GM21723 (cell line): ENCODE results near the gene MIB1.
A peak's percentile ranks its signal among the peaks of the same experiment; 100 is the strongest.
"Not testable (repeated sequence)": the region's sequence is repeated elsewhere in the genome, so short reads cannot be mapped to it uniquely, and the experiment has no call there.

Source experiments
- ATAC-seq: cut with Tn5 transposase; IDR thresholded peaks from one replicate; pipeline ENCODE4 v1.9.1; 2021; ENCODE audit warnings: mild to moderate bottlenecking, moderate library complexity; ENCODE audit not compliant: unreplicated experiment

The MIB1 gene

GRCh38 chr18:21742315-21742687, 1.7 kb downstream of the MIB1 start:
- no peak for ATAC-seq

DNA sequence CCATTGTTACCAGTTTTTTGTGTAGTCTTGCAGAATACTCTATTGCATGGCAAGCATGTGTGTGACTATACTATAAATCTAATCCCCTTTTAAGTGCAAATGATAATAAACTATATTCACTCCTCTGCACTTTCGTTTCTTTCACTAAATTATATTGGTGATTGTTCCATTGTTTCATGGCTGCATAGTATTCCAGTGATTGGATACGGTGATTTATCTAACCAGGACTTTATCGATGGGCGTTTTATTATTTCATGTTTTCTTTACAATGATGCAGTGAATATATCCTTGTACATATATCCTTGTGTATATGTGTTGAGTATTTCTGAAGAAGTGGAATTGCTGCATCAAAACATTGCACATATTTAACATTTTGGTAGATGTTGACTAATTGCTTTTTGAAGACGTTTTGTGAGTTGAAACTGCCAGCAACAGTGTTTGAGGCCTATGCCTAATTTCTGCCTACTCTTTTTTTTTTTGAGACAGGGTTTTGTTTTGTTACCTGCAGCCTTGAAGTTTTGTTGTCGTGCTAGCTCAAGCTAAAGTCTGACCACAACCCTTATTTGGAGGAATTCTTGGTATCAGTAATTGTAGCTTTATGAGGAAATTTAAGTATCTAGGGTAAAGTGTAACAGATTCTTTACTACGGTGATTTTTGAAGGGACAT, 2.7 kb downstream of the MIB1 start:
- ATAC-seq: no peak

DNA sequence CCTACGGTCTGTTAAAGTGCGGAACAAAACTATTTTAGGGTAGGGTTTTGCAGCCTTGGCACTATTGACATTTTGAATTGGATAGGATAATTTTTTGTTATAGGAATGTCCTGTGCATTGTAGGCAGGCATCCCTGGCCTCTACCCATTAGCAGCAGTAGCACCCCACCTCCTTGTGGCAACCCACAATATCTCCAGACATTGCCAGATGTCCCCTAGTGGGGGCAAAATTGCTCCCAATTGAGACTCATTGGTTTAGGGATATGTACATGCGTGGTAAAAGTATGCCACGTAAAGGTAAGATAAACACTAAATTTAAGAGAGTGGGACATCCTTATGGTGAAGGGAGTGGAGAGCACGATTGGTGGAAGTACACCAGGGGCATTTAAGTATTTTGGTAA, 4.6 kb downstream of the MIB1 start:
- no peak for ATAC-seq

DNA sequence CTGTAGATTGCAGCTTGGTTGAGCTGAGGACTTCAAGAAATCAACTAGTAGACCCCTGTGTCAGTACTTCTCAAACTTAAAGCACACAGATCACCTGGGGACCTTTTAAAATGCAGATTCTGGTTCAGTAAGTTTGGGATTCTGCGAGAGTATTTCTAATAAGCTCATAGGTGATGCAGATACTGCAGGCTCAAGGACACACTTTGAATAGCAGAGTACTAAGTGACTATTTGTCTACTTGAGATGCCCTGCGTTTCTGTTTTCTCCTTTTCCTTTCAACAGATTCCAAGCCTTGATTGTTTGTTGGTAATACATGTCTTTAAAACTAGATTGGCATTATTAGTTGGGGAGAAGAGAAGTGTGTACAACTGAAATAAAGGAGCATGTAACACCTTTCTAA, 6.7 kb downstream of the MIB1 start:
- no peak for ATAC-seq

DNA sequence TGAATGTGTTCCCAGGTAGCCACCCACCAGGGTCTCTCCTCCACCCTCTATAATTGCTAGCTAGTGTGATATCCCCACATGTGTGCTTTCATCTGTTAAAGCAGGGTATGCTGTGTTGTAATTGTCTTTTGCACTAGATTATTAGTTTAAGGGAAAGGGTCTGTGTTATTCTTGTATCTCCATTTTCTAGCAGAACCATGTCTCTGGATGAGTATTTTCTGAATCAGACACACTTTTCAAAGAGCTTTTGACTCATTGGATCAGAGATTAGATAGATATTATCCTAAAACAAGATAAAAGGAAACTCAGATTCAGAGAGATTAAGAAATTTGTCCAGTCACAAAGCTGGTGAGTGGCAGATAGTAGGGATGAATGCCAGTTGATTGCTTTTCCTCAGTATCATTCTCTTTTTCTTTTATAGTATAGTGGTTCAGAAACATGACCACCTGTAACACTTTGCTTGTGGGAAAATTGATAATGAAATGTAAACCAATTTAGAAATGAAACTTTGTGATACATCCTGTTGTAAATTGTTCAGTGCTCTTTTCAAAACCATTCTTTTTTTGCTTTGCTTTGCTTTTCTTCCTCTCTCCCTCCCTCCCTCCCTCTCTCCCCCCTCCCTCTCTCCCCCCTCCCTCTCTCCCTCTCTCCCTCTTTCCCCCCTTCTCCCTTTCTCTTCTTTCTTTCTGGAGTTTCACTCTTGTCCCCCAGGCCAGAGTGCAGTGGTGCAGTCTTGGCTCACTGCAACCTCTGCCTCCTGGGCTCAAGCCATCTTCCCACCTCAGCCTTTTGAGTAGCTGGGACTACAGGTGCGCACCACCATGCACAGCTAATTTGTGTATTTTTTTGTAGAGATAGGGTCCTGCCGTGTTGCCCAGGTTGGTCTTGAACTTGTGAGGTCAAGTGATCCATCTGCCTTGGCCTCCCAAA, 7.4 kb downstream of the MIB1 start:
- no peak for ATAC-seq

DNA sequence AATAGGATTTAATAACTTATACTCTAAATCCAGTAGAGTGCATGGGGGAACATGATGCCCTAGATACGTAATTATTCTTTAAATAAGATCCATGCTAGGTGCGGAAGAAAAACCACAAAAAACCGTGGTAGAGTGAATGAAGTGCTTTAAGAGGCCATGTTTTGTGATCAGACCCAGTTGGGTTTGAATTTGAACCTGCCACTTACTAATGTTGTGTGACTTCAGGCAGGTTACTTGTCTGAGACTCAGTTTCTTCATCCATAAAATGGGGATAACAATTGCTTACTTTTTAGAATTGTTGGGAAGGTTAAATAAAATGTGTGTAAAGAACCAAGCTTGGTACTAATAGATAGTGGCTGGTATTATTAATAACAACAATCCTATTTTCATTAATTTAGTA, 17.2 kb downstream of the MIB1 start:
- ATAC-seq: no peak

GRCh38 chr18:21759836-21760235, 19.2 kb downstream of the MIB1 start:
- ATAC-seq: no peak

- no peak for ATAC-seq
Observed at GRCh38 chr18:21760321-21760720, 19.7 kb downstream of the MIB1 start.

- no peak for ATAC-seq
Observed at GRCh38 chr18:21761471-21762115, 21.0 kb downstream of the MIB1 start.

DNA sequence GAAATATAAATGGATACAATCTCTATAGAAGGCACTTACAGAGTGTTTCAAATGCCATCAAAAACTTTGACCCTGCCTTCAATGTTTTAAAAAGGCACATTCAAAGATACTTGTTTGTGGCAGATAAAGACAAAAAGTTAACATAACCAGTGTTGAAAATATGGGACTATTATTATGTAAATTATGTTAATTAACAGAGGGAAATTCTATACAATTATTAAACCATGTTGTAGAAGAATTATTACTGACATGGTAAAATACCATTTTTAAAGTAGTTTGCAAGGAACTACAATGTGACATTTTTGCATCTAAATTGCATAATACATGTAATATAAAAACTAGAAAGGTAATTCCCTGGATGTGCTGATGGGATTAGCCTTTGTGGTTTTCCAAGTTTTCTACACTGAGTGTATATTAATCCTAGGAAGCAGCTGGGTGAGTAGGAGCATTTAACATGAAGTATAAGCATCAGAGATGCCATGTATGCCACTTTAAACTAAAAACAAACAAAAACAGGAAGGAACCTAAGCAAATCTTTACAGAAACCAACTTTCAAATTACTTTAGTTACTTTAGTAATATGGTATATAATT, 21.7 kb downstream of the MIB1 start:
- no peak for ATAC-seq

DNA sequence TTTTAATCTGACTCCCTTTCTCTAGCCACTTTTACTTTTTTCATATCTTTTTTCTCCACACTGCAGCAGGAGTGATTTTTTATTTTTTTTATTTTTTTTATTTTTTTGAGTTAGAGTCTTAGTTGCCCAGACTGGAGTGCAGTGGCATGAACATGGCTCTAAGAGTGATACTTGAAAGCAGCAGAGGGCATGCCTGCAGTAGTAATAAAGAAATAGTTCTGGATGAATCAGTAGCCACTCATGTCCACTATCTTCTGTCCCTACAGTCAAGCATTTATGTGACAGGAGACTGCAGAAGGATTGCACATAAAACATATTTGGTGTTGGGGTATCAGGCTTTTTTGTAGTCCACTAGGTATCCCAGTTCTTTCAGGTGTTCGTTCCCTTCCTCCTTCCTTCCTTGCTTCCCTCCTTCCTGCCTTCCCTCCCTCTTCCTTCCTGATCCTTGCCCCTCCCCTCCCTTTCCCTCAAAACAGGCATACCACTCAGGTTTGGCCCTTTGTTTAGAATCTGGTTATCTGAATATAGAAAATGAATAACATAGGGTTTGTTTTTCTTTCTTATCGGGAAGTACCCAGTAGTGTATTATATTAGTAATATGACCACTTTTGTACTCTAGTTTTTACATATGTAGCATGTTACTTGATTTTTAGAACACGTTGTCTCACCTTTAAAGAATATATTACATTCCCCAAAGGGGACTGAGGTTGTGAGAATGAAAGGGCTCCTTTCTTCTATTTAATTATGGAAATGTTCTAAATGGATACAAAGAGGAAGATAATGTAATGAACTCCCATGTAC, 23.5 kb downstream of the MIB1 start:
- ATAC-seq: no peak

DNA sequence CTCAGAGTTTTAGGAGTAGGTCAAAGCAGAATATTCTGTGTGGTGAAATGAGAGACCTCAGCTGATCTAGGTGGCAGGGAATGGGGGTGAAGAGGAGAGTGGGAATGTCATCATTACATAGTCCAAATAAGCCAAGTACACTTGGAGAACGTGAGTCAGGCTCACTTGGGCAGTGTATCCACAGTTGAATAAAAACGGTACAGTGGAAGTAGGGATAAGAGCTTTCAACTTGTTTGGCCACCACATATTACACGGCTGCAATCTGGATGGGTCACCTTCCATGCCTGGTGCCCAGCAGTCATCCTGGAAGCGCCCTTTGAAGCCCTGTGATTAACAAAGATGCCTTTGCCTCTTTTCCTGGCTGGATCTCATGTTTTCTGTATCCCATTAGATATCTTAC, 28.6 kb downstream of the MIB1 start:
- ATAC-seq: no peak

- no peak for ATAC-seq
Observed at GRCh38 chr18:21774722-21775121, 34.1 kb downstream of the MIB1 start.

DNA sequence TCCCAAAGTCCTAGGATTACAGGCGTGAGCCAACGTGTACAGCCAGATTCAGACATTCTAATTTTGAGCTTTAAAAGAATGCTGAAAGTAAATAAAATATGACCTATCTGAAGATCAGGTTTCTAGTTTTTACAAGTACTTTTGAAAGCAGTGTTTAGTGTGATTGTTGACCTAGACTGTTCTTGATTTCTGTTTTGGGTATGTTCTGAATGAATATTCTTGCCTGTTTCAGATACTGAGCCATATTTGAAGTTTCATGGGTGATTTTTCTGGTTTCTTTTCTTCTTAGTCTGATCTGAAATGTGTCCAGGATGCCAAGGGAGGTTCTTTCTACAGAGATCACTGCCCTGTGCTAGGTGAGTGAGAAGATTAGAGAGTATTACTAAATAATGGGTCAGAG, 37.2 kb downstream of the MIB1 start:
- ATAC-seq: peak; percentile 78

GRCh38 chr18:21786526-21786925, 45.9 kb downstream of the MIB1 start:
- ATAC-seq: no peak

DNA sequence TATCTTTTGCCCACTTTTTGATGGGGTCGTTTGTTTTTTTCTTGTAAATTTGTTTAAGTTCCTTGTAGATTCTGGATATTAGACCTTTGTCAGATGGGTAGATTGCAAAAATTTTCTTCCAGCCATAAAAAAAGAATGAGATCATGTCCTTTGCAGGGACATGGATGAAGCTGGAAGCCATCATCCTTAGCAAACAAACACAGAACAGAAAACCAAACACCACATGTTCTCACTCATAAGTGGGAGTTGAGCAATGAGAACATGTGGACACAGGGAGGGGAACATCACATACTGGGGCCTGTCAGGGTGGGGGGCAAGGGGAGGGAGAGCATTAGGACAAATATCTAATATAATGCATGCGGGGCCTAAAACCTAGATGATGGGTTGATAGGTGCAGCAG, 55.5 kb downstream of the MIB1 start:
- ATAC-seq: not testable (repeated sequence)

- ATAC-seq: no peak
Observed at GRCh38 chr18:21798126-21798525, 57.5 kb downstream of the MIB1 start.

DNA sequence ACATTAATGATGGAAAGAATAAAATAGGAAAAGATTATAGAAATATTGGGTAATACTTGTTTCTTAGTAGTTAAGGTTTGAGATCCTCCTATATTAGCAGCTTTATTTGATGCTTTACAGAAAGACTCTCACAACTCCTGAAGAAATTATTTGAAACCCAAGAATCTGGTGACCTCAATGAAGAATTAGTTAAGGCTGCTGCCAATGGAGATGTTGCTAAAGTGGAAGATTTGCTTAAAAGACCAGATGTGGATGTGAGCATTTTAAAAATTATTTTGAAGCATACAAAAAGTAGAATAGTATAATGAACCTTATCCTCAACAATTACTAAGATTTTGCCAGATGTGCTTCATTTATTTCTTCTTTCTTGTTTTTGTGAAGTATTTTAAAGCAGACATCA, 59.1 kb downstream of the MIB1 start:
- ATAC-seq: no peak

DNA sequence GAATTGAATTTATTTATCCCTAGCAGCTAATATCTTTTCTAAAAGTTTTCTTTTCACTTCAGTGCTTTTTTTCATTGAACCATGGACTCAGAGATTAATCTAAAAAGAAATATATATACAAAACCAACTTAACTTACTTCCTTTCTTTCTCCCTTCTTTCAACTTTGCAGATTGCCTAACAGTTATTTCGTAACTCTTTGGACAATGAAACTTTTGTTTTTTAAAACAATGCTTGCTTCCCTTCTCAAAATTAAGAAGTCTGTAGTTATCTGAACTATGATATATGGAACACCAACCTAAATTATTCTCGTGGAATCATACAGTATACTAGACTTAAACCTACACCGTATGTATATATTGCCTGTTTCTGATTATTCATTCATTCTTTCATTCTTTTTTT, 62.9 kb downstream of the MIB1 start:
- ATAC-seq: no peak

DNA sequence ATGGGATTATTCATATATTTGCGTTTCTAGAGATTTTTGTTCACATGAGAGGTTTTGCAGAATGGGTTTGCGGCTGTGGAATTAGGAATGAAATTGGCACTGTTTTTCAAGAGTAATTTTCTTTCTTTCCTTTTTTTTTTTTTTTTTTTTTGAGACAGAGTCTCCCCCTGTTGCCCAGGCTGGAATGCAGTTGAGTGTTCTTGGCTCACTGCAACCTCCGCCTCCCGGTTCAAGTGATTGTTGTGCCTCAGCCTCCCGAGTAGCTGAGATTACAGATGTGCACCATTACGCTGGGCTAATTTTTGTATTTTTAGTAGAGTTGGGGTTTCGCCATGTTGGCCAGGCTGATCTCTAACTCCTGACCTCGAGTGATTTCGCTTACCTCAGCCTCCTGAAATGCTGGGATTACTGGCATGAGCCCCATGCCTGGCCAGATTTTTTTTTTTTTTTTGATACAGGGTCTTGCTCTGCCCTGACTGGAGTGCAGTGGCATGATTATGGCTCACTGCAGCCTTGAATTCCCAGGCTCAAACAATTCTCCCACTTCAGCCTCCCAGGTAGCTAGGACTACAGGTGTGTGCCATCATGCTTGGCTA, 65.3 kb downstream of the MIB1 start:
- no peak for ATAC-seq
